8988T (cell line): ENCODE data around the gene MYOZ1.

Experiments
- DNase-seq: peaks from one replicate; pipeline ENCODE4 v3.0.0; 2011

Gene MYOZ1

GRCh38 chr10:73591935-73592699, 49.2 kb downstream of the MYOZ1 start:
- DNase-seq, result no peak

- DNase-seq, result no peak
Measured at GRCh38 chr10:73590881-73591799, 50.1 kb downstream of the MYOZ1 start, which contains the start of gene USP54. Gene USP54, minus strand, starts transcription at chr10:73591342. Its CDS starts 15,684 bp downstream, at chr10:73575658.

- no peak for DNase-seq
Measured at GRCh38 chr10:73589563-73590126, 51.6 kb downstream of the MYOZ1 start.

GRCh38 chr10:73588656-73589055, 52.6 kb downstream of the MYOZ1 start:
- no peak for DNase-seq

GRCh38 chr10:73586583-73586984, 54.7 kb downstream of the MYOZ1 start:
- no peak for DNase-seq

GRCh38 chr10:73585327-73585726, 55.9 kb downstream of the MYOZ1 start:
- no peak for DNase-seq

- DNase-seq, result no peak
Measured at GRCh38 chr10:73584737-73585136, 56.5 kb downstream of the MYOZ1 start.

GRCh38 chr10:73581918-73582317, 59.4 kb downstream of the MYOZ1 start:
- no peak for DNase-seq
